Liver (tissue), 3 donors: ENCODE results near the gene PDILT.

Experiments
- GABPA ChIP-seq, 2 donors: IDR thresholded peaks in 1 of 2; conservative IDR thresholded peaks in 1 of 2; 2 replicates each; pipeline ENCODE4 v1.6.1; 2016; ENCODE audit warnings: antibody characterized with exemption in 2 of 2, mild to moderate bottlenecking in 1 of 2, moderate library complexity in 1 of 2
- MAX ChIP-seq: IDR thresholded peaks from 2 replicates; pipeline ENCODE4 v1.6.1; 2016; ENCODE audit warnings: antibody characterized with exemption
- TAF1 ChIP-seq: conservative IDR thresholded peaks from 2 replicates; pipeline ENCODE4 v1.6.1; 2016; ENCODE audit warnings: antibody characterized with exemption, mild to moderate bottlenecking
- YY1 ChIP-seq: IDR thresholded peaks from 2 replicates; pipeline ENCODE4 v1.6.1; 2016; ENCODE audit warnings: antibody characterized with exemption, mild to moderate bottlenecking
- TF ChIP-seq, protein P1 (sequence below): fragments of 150-350 bp; IDR thresholded peaks from 2 replicates; pipeline ENCODE4 v1.5.1; 2017; ENCODE audit warnings: improper control_type of control experiment, low read depth, low read length; ENCODE audit not compliant: missing input control
- donor health status: healthy.
- donor health status: healthy.

GRCh38 chr16:20382202-20382948, 22.2 kb downstream of the PDILT start:
- no peak for TF ChIP-seq TAF1
- TF ChIP-seq MAX = no peak
- TF ChIP-seq, protein P1, sequence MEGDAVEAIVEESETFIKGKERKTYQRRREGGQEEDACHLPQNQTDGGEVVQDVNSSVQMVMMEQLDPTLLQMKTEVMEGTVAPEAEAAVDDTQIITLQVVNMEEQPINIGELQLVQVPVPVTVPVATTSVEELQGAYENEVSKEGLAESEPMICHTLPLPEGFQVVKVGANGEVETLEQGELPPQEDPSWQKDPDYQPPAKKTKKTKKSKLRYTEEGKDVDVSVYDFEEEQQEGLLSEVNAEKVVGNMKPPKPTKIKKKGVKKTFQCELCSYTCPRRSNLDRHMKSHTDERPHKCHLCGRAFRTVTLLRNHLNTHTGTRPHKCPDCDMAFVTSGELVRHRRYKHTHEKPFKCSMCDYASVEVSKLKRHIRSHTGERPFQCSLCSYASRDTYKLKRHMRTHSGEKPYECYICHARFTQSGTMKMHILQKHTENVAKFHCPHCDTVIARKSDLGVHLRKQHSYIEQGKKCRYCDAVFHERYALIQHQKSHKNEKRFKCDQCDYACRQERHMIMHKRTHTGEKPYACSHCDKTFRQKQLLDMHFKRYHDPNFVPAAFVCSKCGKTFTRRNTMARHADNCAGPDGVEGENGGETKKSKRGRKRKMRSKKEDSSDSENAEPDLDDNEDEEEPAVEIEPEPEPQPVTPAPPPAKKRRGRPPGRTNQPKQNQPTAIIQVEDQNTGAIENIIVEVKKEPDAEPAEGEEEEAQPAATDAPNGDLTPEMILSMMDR = no peak
- no peak for TF ChIP-seq GABPA (IDR thresholded peaks at IDR 0.05 in 1 of 2, conservative IDR thresholded peaks at IDR 0.05 in 1 of 2)
- no peak for TF ChIP-seq YY1
